Cardiac septum (tissue), 1 donor: ENCODE results near the gene ZNF865. TPM values are rescaled to one million over a fixed set of nuclear protein-coding genes. Genes with fewer than 3 reads are reported as not detected.

Source experiments
- total RNA-seq: library from RNA; stranded (reverse); fragmentation: NEBNext Ultra II Directional; extraction: Animal tissue kit (Norgen Biotek cat#: 25700); gene quantifications from one replicate; pipeline ENCODE4 v1.2.1, GENCODE V29; 2021
- donor health status: DM: no; HTN: no; CAD: no.

ZNF865 gene
- total RNA-seq, 1 donor from 2014 or later, result 15.7 TPM

Other genes starting within 250 kb of the ZNF865 start
- not detected for gene GARIN5B, start 242.4 kb upstream of the ZNF865 start, total RNA-seq
- gene IL11, start 235.2 kb upstream of the ZNF865 start, total RNA-seq, result not detected
- gene TMEM190, start 228.8 kb upstream of the ZNF865 start, total RNA-seq, result not detected
- 0.65 TPM for gene TMEM238, start 221.4 kb upstream of the ZNF865 start, total RNA-seq
- gene RPL28, start 219.7 kb upstream of the ZNF865 start, total RNA-seq, result 479 TPM
- 28.4 TPM for gene UBE2S, start 197.9 kb upstream of the ZNF865 start, total RNA-seq
- not detected for gene SHISA7, start 162.3 kb upstream of the ZNF865 start, total RNA-seq
- 50.8 TPM for gene ISOC2, start 144.0 kb upstream of the ZNF865 start, total RNA-seq
- not detected for gene C19orf85, start 140.9 kb upstream of the ZNF865 start, total RNA-seq
- 3.4 TPM for gene ZNF628, start 129.0 kb upstream of the ZNF865 start, total RNA-seq
- 6.0 TPM for gene NAT14, start 120.5 kb upstream of the ZNF865 start, total RNA-seq
- 7.7 TPM for gene SSC5D, start 117.2 kb upstream of the ZNF865 start, total RNA-seq
- gene SBK2, start 68.5 kb upstream of the ZNF865 start, total RNA-seq, result 2.0 TPM
- gene SBK3, start 60.1 kb upstream of the ZNF865 start, total RNA-seq, result 6.7 TPM
- gene ZNF579, start 24.8 kb upstream of the ZNF865 start, total RNA-seq, result 12.2 TPM
- 19.4 TPM for gene FIZ1, start 6.1 kb upstream of the ZNF865 start, total RNA-seq
- 13.7 TPM for gene ZNF524, start 5.4 kb upstream of the ZNF865 start, total RNA-seq
- gene ZNF784, start 18.9 kb downstream of the ZNF865 start, total RNA-seq, result 10.9 TPM
- 29.0 TPM for gene ZNF580, start 35.4 kb downstream of the ZNF865 start, total RNA-seq
- gene ZNF581, start 38.0 kb downstream of the ZNF865 start, total RNA-seq, result 6.5 TPM
- gene CCDC106, start 42.6 kb downstream of the ZNF865 start, total RNA-seq, result 15.9 TPM
- 80.4 TPM for gene U2AF2, start 49.4 kb downstream of the ZNF865 start, total RNA-seq
- 193 TPM for gene EPN1, start 69.6 kb downstream of the ZNF865 start, total RNA-seq
- gene NLRP9, start 132.8 kb downstream of the ZNF865 start, total RNA-seq, result not detected
- gene RFPL4A, start 153.4 kb downstream of the ZNF865 start, total RNA-seq, result 0.46 TPM
- 0.57 TPM for gene RFPL4AL1, start 163.5 kb downstream of the ZNF865 start, total RNA-seq
- not detected for gene NLRP11, start 226.4 kb downstream of the ZNF865 start, total RNA-seq
- not detected for gene NLRP4, start 230.9 kb downstream of the ZNF865 start, total RNA-seq